HCT116 (cell line): ENCODE measurements around the gene DISP2. TPM values are rescaled to one million over a fixed set of nuclear protein-coding genes. Genes with fewer than 3 reads are reported as not detected.
A peak's percentile ranks its signal among the peaks of the same experiment; 100 is the strongest.

Experiments
- ATAC-seq: fragments of 200-7000 bp; cut with Tn5 transposase; 2 replicates; pipeline ENCODE4 v1.9.1; 2020; ENCODE audit warnings: mild to moderate bottlenecking, moderate library complexity
- BruUV-seq: library from RNA; stranded (reverse); fragments of 400-500 nt; replicated peaks from 2 replicates; lab custom pipeline; 2021; lab: Mats Ljungman, UMichigan
- CTCF ChIA-PET: fragments of 300-600 bp; sonication (Branson Sonifier 250); formaldehyde crosslinking; loops from one replicate; lab custom pipeline; 2021; ENCODE audit warnings: antibody characterized with exemption; lab: Charles Lee
- POLR2A ChIA-PET: fragments of 300-600, 350-600 bp; sonication (Branson Sonifier 250); formaldehyde crosslinking; loops from one replicate; lab custom pipeline; 2021; ENCODE audit warnings: antibody characterized with exemption; lab: Charles Lee
- RAD21 ChIA-PET, 2 experiments: fragments of 300-600 bp; sonication (Branson Sonifier 250); formaldehyde crosslinking; loops; one replicate each; lab custom pipeline; 2023; ENCODE audit warnings: low total read pairs in 2 of 2; ENCODE audit not compliant: uncharacterized antibody in 2 of 2, unreplicated experiment in 2 of 2, low non-redundant PET in 1 of 2; lab: Charles Lee
- DNase-seq: peaks from one replicate; pipeline ENCODE4 v3.0.0-alpha.2; 2010; ENCODE audit warnings: low read depth, low spot score
- H2AFZ ChIP-seq: fragments of 200-600 bp; shearing (Covaris generic), sonication (generic); 2 replicates; pipeline ENCODE4 v1.6.1; 2017; ENCODE audit warnings: low read depth, mixed run types, mixed read lengths, antibody characterized with exemption, low read length; ENCODE audit not compliant: poor library complexity, severe bottlenecking
- H3K27ac ChIP-seq: 2 replicates; pipeline ENCODE4 v1.5.1; 2012; ENCODE audit warnings: low read depth, low read length
- H3K27me3 ChIP-seq: fragments of 200-600 bp; sonication (generic); 2 replicates; pipeline ENCODE4 v1.6.1; 2016; ENCODE audit warnings: mixed run types, low read length, mixed read lengths; ENCODE audit not compliant: insufficient read depth
- H3K36me3 ChIP-seq, 2 experiments: fragments of 200-500 bp in 1 of 2; fragments of 200-600 bp in 1 of 2; sonication (Bioruptor generic) in 1 of 2; sonication (generic) in 1 of 2; 2 replicates each; pipeline versions ENCODE4 v1.5.1 to v1.6.1; 2014 to 2016; ENCODE audit warnings: low read length in 2 of 2, inconsistent platforms in 1 of 2, mixed read lengths in 1 of 2, mixed run types in 1 of 2; ENCODE audit not compliant: insufficient read depth in 2 of 2, control insufficient read depth in 1 of 2
- H3K4me1 ChIP-seq, 2 experiments: fragments of 200-600 bp in 1 of 2; sonication (generic) in 1 of 2; 2 replicates each; pipeline versions ENCODE4 v1.5.1 to v1.6.1; 2012 to 2017; ENCODE audit warnings: low read length in 2 of 2, inconsistent platforms in 1 of 2, mild to moderate bottlenecking in 1 of 2, mixed read lengths in 1 of 2, mixed run types in 1 of 2, moderate library complexity in 1 of 2; ENCODE audit not compliant: insufficient read depth in 2 of 2, control insufficient read depth in 1 of 2
- H3K4me2 ChIP-seq: fragments of 200-600 bp; sonication (generic); 2 replicates; pipeline ENCODE4 v1.6.1; 2017; ENCODE audit warnings: mixed run types, low read length, mixed read lengths
- H3K4me3 ChIP-seq, 2 experiments: fragments of 200-600 bp in 1 of 2; sonication (generic) in 1 of 2; replicated peaks in 1 of 2; 2 replicates each; pipeline ENCODE4 v1.5.1; 2011 to 2016; ENCODE audit warnings: low read length in 2 of 2, control low read depth in 1 of 2, low read depth in 1 of 2, mild to moderate bottlenecking in 1 of 2, mixed read lengths in 1 of 2, mixed run types in 1 of 2
- H3K79me2 ChIP-seq: fragments of 200-600 bp; sonication (generic); 2 replicates; pipeline ENCODE4 v1.6.1; 2017; ENCODE audit warnings: mild to moderate bottlenecking, mixed run types, low read length, moderate library complexity, mixed read lengths; ENCODE audit not compliant: insufficient read depth
- H3K9ac ChIP-seq: fragments of 200-600 bp; sonication (generic); 2 replicates; pipeline ENCODE4 v1.6.1; 2016; ENCODE audit warnings: low read length, mixed read lengths
- H3K9me2 ChIP-seq: fragments of 200-600 bp; sonication (generic), shearing (Covaris generic); 2 replicates; pipeline ENCODE4 v1.6.1; 2017; ENCODE audit warnings: mixed run types, mild to moderate bottlenecking, moderate library complexity; ENCODE audit not compliant: insufficient read depth
- H3K9me3 ChIP-seq, 2 experiments: fragments of 200-500 bp in 1 of 2; fragments of 200-600 bp in 1 of 2; sonication (Bioruptor generic) in 1 of 2; sonication (generic) in 1 of 2; 2 replicates each; pipeline ENCODE4 v1.6.1; 2014 to 2017; ENCODE audit warnings: low read length in 2 of 2, mixed read lengths in 2 of 2, inconsistent platforms in 1 of 2, low read depth in 1 of 2, mild to moderate bottlenecking in 1 of 2, mixed run types in 1 of 2, moderate library complexity in 1 of 2; ENCODE audit not compliant: control insufficient read depth in 1 of 2, insufficient read depth in 1 of 2
- H4K20me1 ChIP-seq: fragments of 200-600 bp; sonication (generic), shearing (Covaris generic); 2 replicates; pipeline ENCODE4 v1.6.1; 2017; ENCODE audit warnings: mixed run types, mild to moderate bottlenecking, moderate library complexity; ENCODE audit not compliant: insufficient read depth
- ATF3 ChIP-seq: IDR thresholded peaks from 2 replicates; pipeline ENCODE4 v1.6.1; 2012
- CTCF ChIP-seq, 3 experiments: fragments of 200-600 bp in 1 of 3; sonication (generic) in 1 of 3; IDR thresholded peaks in 2 of 3; conservative IDR thresholded peaks in 1 of 3; 2 replicates each; pipeline ENCODE4 v1.5.1; 2012 to 2017; ENCODE audit warnings: low read depth in 2 of 3, low read length in 2 of 3, antibody characterized with exemption in 1 of 3, borderline replicate concordance in 1 of 3, control low read depth in 1 of 3, mild to moderate bottlenecking in 1 of 3, mixed read lengths in 1 of 3, mixed run types in 1 of 3, moderate library complexity in 1 of 3; ENCODE audit not compliant: insufficient read depth in 1 of 3
- ELF1 ChIP-seq: IDR thresholded peaks from 2 replicates; pipeline ENCODE4 v1.6.1; 2012; ENCODE audit warnings: low read depth, borderline replicate concordance
- EZH2phosphoT487 ChIP-seq: fragments of 200-600 bp; IDR thresholded peaks from 2 replicates; pipeline ENCODE4 v1.6.1; 2018; ENCODE audit warnings: antibody characterized with exemption, borderline replicate concordance
- FOSL1 ChIP-seq: IDR thresholded peaks from 2 replicates; pipeline ENCODE4 v1.6.1; 2012; ENCODE audit warnings: low read depth
- JUND ChIP-seq: IDR thresholded peaks from 2 replicates; pipeline ENCODE4 v1.6.1; 2012
- POLR2A ChIP-seq: IDR thresholded peaks from 2 replicates; pipeline ENCODE4 v1.7.0; 2011; ENCODE audit warnings: borderline replicate concordance; ENCODE audit not compliant: insufficient read depth, insufficient read length; ENCODE audit errors: extremely low read depth
- SIN3A ChIP-seq: IDR thresholded peaks from 2 replicates; pipeline ENCODE4 v1.6.1; 2012; ENCODE audit warnings: low read depth
- SP1 ChIP-seq: IDR thresholded peaks from 2 replicates; pipeline ENCODE4 v1.6.1; 2012; ENCODE audit warnings: low read depth
- ZFX ChIP-seq: fragments of 450-650 bp; IDR thresholded peaks from 2 replicates; pipeline ENCODE4 v1.6.1; 2017
- ZNF274 ChIP-seq: fragments of 200-500 bp; sonication (Bioruptor generic); IDR thresholded peaks from 2 replicates; pipeline ENCODE4 v1.6.1; 2014; ENCODE audit warnings: mild to moderate bottlenecking, low read depth, low read length, inconsistent platforms
- intact Hi-C: fragments of 100-400 bp; cut with micrococcal nuclease; formaldehyde crosslinking; loops from 2 replicates; pipeline ENCODE4 v1.10.0; 2022
- total RNA-seq: library from RNA; stranded (reverse); gene quantifications from one replicate; pipeline ENCODE4 v1.2.1, GENCODE V29; 2021; ENCODE audit not compliant: unreplicated experiment

Gene DISP2
- total RNA-seq, 1 experiment from 2014 or later = 3.3 TPM

GRCh38 chr15:40344631-40345120 lies 13.3 kb upstream of the DISP2 start:
- H3K9me2 ChIP-seq = no peaks in the 10 kb centered on the region
- POLR2A ChIA-PET = no interaction called here
- ATAC-seq = peak; percentile 55
- no peaks in the 10 kb centered on the region for H3K9me3 ChIP-seq
- no peak for DNase-seq
- H3K27ac ChIP-seq = no peak overlapping the region
- intact Hi-C loops = loop anchor here (10.0 kb wide), 1 partner anchor 160 kb away; no protein-coding TSS in a partner anchor
- no peaks in the 10 kb centered on the region for H3K36me3 ChIP-seq
- no peaks in the 10 kb centered on the region for H4K20me1 ChIP-seq
- no peak overlapping the region for H3K4me3 ChIP-seq
- peaks cover 18 to 72% of the 10 kb centered on the region in 2 experiments for H3K4me1 ChIP-seq
- H3K9ac ChIP-seq = no peak overlapping the region
- no peaks in the 10 kb centered on the region for H3K27me3 ChIP-seq
- no TSS peak for BruUV-seq
- peaks cover 3% of the 10 kb centered on the region; the same call in 1 of the 2 replicates for H3K79me2 ChIP-seq
- no peak overlapping the region for H2AFZ ChIP-seq
- TF ChIP-seq ATF3 (no peak), CTCF (IDR thresholded peaks at IDR 0.05 in 2 of 3, conservative IDR thresholded peaks at IDR 0.05 in 1 of 3; ENCODE audit: borderline replicate concordance in 1 of 3, insufficient read depth in 1 of 3, low read depth in 2 of 3, low read length in 2 of 3) (peak in 2 of 3 experiments; percentile 85 to 86; a peak in 4 of 6 replicates)
- TF ChIP-seq, all 23 proteins: peak for 1
- ChIA-PET CTCF (interaction anchor here (0.6 to 2.9 kb wide), 10 partner anchors 11 to 127 kb away, joined by 3 to 22 read pairs (median 3); partner anchors contain the start of gene DISP2), RAD21 (interaction anchor here in 1 of 2 experiments (1.5 kb wide), 1 partner anchor 12 kb away, joined by 3 read pairs; no protein-coding TSS in a partner anchor)
- no peak overlapping the region for H3K4me2 ChIP-seq

GRCh38 chr15:40345225-40345866 lies 12.7 kb upstream of the DISP2 start:
- Histone ChIP-seq H3K4me3 (no peak overlapping the region), H3K4me2 (no peak overlapping the region), H3K27me3 (no peaks in the 10 kb centered on the region), H3K27ac (no peak overlapping the region), H3K79me2 (no peaks in the 10 kb centered on the region), H4K20me1 (no peaks in the 10 kb centered on the region), H3K9ac (no peak overlapping the region), H2AFZ (no peak overlapping the region), H3K36me3 (no peaks in the 10 kb centered on the region), H3K4me1 (peaks cover 12 to 65% of the 10 kb centered on the region in 2 experiments), H3K9me3 (no peaks in the 10 kb centered on the region), H3K9me2 (no peaks in the 10 kb centered on the region)
- intact Hi-C loops = loop anchor here (10.0 kb wide), 1 partner anchor 159 kb away; no protein-coding TSS in a partner anchor
- RAD21 ChIA-PET = interaction anchor here in 1 of 2 experiments (0.6 kb wide), 1 partner anchor 34 kb away, joined by 4 read pairs; no protein-coding TSS in a partner anchor
- no peak for ATAC-seq
- POLR2A ChIA-PET = no interaction called here
- BruUV-seq = no TSS peak
- CTCF ChIA-PET = interaction anchor here (1.2 to 2.9 kb wide), 4 partner anchors 10 to 94 kb away, joined by 3 to 22 read pairs (median 12); partner anchors contain the start of gene DISP2
- DNase-seq = no peak
- no peak for TF ChIP-seq SP1
- no peak for TF ChIP-seq JUND
- TF ChIP-seq SIN3A = no peak
- TF ChIP-seq ZNF274 = no peak
- no peak for TF ChIP-seq FOSL1
- no peak for TF ChIP-seq ZFX
- TF ChIP-seq ELF1 = no peak
- TF ChIP-seq ATF3 = no peak
- no peak for TF ChIP-seq CTCF (IDR thresholded peaks at IDR 0.05 in 2 of 3, conservative IDR thresholded peaks at IDR 0.05 in 1 of 3; ENCODE audit: borderline replicate concordance in 1 of 3, insufficient read depth in 1 of 3, low read depth in 2 of 3, low read length in 2 of 3)
- TF ChIP-seq POLR2A = no peak
- no peak for TF ChIP-seq EZH2phosphoT487
